OCI-LY3 (cell line): ENCODE measurements around the gene ROCK2.

Experiments used
- EZH2phosphoT487 ChIP-seq: fragments of 200-600 bp; shearing (Covaris generic); IDR thresholded peaks from 2 replicates; pipeline ENCODE4 v1.6.1; 2018; ENCODE audit warnings: antibody characterized with exemption, mixed run types, low read depth
- TF ChIP-seq, protein P1 (sequence below): fragments of 200-600, 300-600 bp; sonication (generic); IDR thresholded peaks from 2 replicates; pipeline ENCODE4 v1.5.1; 2014; ENCODE audit warnings: antibody characterized with exemption, low read length, low read depth

DNA sequence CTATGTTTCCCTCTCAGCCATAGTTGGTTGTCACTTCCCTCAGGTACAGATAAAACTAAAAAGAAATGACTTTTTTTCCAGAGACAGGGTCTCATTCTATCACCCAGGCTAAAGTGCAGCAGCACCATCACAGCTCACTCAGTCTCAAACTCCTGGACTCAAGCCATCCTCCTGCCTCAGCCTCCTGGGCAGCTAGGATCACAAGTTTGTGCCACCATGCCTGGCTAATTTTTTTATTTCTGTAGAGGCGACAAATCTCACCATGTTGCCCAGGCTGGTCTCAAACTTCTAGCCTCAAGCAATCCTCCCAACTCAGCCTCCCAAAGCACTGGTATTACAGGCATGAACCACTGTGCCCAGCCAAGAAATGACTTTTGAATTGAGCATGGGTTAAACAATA is 8.2 kb downstream of the ROCK2 start:
- TF ChIP-seq, protein P1, sequence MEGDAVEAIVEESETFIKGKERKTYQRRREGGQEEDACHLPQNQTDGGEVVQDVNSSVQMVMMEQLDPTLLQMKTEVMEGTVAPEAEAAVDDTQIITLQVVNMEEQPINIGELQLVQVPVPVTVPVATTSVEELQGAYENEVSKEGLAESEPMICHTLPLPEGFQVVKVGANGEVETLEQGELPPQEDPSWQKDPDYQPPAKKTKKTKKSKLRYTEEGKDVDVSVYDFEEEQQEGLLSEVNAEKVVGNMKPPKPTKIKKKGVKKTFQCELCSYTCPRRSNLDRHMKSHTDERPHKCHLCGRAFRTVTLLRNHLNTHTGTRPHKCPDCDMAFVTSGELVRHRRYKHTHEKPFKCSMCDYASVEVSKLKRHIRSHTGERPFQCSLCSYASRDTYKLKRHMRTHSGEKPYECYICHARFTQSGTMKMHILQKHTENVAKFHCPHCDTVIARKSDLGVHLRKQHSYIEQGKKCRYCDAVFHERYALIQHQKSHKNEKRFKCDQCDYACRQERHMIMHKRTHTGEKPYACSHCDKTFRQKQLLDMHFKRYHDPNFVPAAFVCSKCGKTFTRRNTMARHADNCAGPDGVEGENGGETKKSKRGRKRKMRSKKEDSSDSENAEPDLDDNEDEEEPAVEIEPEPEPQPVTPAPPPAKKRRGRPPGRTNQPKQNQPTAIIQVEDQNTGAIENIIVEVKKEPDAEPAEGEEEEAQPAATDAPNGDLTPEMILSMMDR, result no peak
- no peak for TF ChIP-seq EZH2phosphoT487
